HG02571 (cell line): ENCODE measurements around the gene SPOCK2.

ENCODE experiments used
- ATAC-seq: cut with Tn5 transposase; IDR thresholded peaks from one replicate; pipeline ENCODE4 v1.9.1; 2021; ENCODE audit warnings: mild to moderate bottlenecking, moderate library complexity; ENCODE audit not compliant: unreplicated experiment

The SPOCK2 gene

DNA sequence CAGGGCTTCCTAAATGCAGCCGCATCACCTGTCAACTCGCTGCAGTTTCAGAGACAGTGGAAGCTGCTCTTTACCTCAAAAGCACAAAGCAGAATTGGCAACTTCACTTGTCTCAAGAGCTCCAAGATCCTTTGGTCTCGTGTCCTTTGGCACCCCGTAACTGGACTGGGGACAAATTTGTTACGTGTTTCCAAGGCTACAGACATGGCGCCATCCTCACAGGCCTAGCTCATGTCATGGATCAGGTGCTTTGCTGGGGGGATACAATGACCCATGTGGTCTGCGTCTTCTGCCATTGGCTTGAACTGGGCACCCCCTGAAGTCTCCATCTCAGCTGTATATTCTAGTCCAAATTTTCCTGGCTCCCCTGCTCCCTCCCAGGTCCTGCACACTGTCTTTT lies 75.6 kb downstream of the SPOCK2 start:
- ATAC-seq = no peak

DNA sequence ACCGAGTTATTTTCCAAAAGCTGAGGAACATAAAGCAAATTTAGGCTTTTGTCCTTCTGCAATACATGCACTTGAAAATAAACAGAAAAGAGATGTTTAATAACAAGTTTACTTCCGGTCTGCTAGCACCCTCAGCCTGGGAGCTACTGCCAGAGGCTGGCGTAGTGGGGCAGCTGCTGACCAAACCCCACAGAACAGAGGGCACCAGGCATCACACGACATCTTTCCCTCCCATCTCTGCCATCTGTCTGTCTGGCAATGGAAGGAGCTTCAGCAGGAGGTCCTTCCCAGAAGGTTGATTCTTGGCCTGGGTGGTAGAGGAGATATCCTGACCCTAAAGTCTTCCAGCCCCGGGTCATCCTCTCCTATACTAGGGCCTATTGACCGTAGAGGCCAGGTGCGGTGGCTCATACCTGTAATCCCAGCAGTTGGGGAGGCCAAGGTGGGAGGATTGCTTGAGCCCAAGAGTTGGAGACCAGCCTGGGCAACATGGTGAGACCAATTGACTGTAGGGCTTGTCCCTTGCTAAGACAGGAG lies 76.3 kb downstream of the SPOCK2 start:
- no peak for ATAC-seq

DNA sequence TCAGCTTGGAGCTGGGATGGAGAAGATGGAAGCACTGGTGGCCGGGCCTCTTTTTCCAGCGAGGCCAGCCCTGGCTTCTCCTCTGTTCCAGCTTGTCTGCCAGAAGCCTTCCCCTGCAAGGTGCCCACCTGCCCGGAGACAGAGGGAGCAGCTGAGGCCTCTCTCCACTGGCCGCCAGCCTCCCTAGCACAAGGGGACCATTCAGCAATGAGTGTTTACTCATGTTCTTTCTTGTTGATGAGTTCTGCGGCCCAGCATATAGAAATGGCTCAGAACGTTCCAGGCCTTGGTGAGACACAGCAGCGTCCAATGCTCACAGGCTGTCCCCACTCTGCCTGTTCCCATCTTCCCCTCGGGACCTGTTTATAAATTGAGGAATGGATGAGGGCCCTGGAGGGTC lies 76.9 kb downstream of the SPOCK2 start:
- no peak for ATAC-seq

DNA sequence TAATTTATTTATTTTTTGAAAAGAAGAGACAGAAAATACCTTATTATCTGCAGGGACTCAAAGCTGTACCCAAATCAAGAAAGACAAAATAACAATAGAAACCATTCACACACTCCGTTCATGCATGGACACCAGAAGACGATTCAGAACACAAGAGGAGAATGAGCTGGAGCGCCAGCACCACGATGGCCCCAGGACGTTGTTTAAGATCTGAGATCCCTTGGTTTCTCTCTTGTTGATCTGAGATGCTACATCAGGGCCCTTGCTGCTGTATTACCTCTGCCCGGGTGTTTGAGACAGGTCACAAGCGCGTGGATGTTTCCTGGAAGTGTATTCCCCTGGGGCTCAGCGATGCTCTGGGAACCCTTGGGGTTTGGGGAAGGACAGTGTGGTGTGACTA lies 77.3 kb downstream of the SPOCK2 start:
- no peak for ATAC-seq

DNA sequence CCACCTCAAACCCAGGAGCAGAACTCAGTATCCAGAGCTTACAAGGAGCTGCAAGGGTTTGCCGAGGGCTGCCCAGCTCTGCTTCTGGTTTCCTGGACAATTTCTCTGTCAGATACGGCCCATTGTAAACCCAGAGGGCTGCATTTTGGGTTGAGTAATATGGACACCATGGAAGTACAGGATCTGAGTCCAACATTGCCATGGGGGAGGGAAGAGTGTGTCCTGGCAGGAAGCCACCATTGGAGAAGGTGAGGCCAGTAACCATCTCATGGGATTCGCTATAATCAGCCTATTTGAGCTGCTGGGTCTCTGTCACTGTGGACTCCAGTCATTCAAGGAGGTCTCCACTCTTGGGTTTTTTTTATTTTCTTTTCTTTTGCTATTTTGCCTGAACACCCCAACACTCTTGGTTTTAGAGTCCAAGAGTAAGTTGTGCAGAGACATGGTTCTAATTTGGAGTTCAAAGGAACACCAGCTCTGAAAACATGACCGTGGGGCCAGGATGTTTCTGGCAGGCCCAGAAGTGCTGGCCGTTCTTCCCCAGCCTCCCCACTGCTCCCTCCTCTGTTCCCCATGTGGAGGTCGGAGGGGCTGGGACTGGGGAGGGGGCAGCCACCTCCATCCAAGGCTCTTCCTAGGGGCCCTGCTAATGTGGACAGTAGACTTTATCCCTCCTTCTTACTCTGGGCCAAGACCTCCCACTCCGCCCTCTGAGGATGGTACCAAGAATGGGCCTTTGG lies 77.9 kb downstream of the SPOCK2 start:
- no peak for ATAC-seq

DNA sequence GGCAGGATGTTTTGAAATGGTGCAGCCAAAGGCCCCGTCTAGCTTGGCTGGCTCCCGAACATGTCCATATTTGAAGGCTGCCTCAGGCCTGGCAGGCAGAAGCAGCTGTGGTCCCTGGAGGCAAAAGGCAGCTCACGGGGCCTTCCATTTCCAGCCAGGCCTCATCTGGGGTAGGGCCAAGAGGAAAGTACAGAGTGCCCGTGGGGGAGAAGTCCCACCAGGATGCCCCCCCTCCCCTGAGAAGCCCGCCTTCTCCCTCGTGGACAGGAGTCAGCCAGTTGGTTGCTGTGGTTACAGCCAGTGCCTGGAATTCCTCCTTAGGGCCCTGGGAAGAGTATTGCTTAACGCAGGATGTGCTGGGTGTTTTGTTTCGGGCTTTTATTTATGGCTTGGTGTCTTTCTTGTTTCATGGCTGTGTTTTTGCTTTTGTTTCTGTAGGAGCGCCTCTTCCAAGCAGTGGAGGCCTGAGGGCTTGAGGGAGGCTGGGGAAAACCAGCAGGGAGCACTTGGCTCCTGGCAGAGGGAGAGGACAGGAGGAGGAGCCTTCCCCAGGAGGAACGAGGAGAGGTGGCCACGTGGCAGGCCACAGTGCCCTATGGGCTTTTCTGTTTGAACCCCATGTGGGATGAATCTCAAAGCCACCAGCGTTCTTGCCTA lies 78.8 kb downstream of the SPOCK2 start:
- no peak for ATAC-seq

DNA sequence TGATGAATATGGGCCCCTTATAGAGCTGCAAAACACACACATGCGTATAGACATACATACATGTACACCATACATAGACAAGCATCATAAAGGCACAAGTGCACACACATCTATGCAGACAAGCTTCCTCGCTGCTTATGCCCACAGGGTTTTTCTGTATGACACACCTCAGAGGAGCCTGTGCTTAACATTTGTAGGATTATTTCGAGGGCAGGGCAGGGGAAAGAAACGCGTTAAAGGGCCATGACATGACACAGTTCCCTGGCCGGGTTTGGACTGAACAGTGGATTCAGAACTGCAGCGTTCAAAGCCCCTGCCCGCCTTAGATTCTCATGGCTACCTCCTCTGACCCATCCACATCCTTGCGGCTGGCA lies 79.3 kb downstream of the SPOCK2 start:
- no peak for ATAC-seq
